Muscle layer of duodenum (tissue), 2 donors: Measurements from ENCODE around the gene LHX2.

Experiments used
- H3K27ac ChIP-seq: one replicate; pipeline ENCODE4 v1.7.0; 2013; ENCODE audit warnings: mild to moderate bottlenecking, low read length
- H3K27me3 ChIP-seq: one replicate; pipeline ENCODE4 v1.7.0; 2013; ENCODE audit warnings: low read depth, mild to moderate bottlenecking, control low read depth, low read length
- H3K36me3 ChIP-seq, 2 donors: one replicate each; pipeline ENCODE4 v1.7.0; 2013; ENCODE audit warnings: low read length in 2 of 2, control low read depth in 1 of 2, mild to moderate bottlenecking in 1 of 2; ENCODE audit not compliant: insufficient read depth in 2 of 2, control insufficient read depth in 1 of 2
- H3K4me1 ChIP-seq, 2 donors: one replicate each; pipeline ENCODE4 v1.7.0; 2013; ENCODE audit warnings: low read length in 2 of 2, mild to moderate bottlenecking in 2 of 2, control low read depth in 1 of 2, moderate library complexity in 1 of 2; ENCODE audit not compliant: insufficient read depth in 2 of 2, control insufficient read depth in 1 of 2
- H3K4me3 ChIP-seq, 2 donors: one replicate each; pipeline ENCODE4 v1.7.0; 2013; ENCODE audit warnings: low read length in 2 of 2, low read depth in 1 of 2, mild to moderate bottlenecking in 1 of 2
- H3K9me3 ChIP-seq, 2 donors: one replicate each; pipeline ENCODE4 v1.7.0; 2013; ENCODE audit warnings: low read length in 2 of 2, control low read depth in 1 of 2, mild to moderate bottlenecking in 1 of 2; ENCODE audit not compliant: control insufficient read depth in 1 of 2
- donor health status: healthy.

LHX2 gene

DNA sequence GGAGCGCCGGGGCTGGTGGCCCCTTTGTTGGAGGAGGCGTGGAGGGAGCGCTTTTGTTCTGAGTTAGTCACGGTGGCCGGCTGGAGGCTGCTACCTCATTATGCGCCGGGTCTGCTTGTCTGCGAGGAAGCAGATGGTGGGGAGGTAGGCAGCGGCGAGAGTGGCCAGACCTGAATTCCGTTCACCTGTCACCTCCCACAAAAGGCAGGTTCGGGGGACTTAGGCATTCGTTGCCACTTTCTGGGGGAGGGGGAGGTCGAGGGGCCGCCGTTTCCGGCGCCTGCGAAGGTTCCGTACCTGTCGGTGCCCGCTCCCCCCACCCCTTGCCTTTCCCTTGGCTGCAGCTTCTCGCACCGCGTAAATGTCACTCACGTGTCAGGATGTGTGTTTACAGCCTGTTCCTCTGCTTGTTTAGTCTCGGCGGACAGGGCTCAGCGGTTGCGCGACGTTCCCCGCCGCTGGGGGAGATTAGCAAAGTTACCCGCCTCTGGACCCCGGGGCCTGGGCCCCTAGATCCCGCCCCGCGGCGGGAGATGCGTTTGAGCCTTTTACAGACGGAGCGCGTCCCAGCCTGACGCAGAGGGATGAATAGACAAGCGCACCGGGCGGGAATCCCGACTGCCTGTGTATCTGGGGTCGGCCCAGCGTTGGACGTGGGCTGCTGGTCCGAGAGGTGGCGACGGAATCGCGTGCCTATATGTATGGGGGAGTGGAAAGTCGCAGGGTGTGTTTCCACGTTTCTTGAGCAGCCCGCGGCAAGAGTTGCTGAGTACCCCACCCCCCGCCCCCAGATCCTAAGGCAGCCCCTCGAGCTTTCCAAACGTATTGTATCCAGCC, 2.7 kb upstream of the LHX2 start:
- Histone ChIP-seq H3K4me3 (peak overlapping the region in 1 of 2 donors; percentile 20), H3K4me1 (peaks cover 0 to 48% of the 10 kb centered on the region in 2 donors), H3K9me3 (no peaks in the 10 kb centered on the region), H3K36me3 (no peaks in the 10 kb centered on the region), H3K27ac (no peak overlapping the region), H3K27me3 (peaks cover 89% of the 10 kb centered on the region)

DNA sequence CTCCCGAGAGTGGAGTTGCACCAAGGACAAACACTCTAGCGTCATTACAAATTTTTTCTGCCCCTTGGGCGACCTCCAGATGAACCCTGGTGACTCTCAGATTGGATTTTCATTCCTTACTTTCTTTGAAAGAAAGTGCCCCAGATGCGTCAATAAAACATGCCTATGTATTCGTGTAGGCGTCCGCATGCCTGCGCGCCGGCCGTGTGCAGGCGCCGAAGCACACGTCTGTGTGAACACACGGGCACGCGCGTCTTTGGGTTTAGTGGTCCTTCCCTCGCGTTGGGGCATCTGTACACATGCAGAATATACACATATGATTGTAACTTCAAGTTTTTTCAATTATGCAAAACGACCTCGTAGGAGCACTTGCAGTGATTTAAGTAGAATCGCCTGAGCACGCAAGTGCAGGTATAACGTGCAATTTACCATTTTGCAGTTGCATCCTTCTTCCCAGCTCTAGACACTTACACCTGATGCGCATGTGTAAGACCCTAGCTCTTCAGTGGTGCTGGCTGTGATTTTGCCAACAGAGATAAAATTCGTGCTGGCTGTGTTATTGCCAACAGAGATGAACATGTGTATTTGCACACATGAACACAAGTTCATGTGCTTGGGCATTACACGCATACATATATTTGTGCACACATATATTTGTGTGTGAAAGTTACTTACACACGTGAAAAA, 1.9 kb upstream of the LHX2 start:
- Histone ChIP-seq H3K4me3 (no peak overlapping the region), H3K27ac (no peak overlapping the region), H3K9me3 (no peaks in the 10 kb centered on the region), H3K36me3 (no peaks in the 10 kb centered on the region), H3K4me1 (peaks cover 0 to 50% of the 10 kb centered on the region in 2 donors), H3K27me3 (peaks cover 90% of the 10 kb centered on the region)

DNA sequence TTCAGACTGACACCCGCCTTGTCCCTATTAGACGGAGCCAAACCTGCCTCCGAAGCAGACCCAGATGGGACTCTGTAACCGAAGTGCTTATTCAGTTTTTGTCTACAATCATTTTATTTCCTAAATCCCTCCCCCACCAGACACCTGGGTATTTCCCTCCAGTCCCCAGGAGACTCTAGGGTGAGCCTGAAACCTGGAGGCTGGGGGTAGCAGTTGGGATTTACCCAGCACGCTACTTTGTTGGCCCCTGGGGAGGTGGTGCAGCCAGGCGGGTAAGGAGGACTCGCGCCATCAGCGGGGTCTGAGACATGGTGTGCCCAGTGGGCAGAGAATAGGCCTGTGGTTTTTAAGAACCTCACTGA, 1.3 kb upstream of the LHX2 start:
- peaks cover 90% of the 10 kb centered on the region for H3K27me3 ChIP-seq
- no peak overlapping the region for H3K4me3 ChIP-seq

GRCh38 chr9:124010665-124011321, 775 bp upstream of the LHX2 start:
- no peak overlapping the region for H3K27ac ChIP-seq
- no peaks in the 10 kb centered on the region for H3K9me3 ChIP-seq
- H3K4me1 ChIP-seq = peaks cover 0 to 58% of the 10 kb centered on the region in 2 donors
- peak overlapping the region in 1 of 2 donors; percentile 37 for H3K4me3 ChIP-seq
- peaks cover 90% of the 10 kb centered on the region for H3K27me3 ChIP-seq
- H3K36me3 ChIP-seq = no peaks in the 10 kb centered on the region

More for the DNA sequence above, 1.3 kb upstream of the LHX2 start:
- Histone ChIP-seq H3K9me3 (no peaks in the 10 kb centered on the region), H3K4me1 (peaks cover 0 to 52% of the 10 kb centered on the region in 2 donors), H3K27ac (no peak overlapping the region), H3K36me3 (no peaks in the 10 kb centered on the region)

DNA sequence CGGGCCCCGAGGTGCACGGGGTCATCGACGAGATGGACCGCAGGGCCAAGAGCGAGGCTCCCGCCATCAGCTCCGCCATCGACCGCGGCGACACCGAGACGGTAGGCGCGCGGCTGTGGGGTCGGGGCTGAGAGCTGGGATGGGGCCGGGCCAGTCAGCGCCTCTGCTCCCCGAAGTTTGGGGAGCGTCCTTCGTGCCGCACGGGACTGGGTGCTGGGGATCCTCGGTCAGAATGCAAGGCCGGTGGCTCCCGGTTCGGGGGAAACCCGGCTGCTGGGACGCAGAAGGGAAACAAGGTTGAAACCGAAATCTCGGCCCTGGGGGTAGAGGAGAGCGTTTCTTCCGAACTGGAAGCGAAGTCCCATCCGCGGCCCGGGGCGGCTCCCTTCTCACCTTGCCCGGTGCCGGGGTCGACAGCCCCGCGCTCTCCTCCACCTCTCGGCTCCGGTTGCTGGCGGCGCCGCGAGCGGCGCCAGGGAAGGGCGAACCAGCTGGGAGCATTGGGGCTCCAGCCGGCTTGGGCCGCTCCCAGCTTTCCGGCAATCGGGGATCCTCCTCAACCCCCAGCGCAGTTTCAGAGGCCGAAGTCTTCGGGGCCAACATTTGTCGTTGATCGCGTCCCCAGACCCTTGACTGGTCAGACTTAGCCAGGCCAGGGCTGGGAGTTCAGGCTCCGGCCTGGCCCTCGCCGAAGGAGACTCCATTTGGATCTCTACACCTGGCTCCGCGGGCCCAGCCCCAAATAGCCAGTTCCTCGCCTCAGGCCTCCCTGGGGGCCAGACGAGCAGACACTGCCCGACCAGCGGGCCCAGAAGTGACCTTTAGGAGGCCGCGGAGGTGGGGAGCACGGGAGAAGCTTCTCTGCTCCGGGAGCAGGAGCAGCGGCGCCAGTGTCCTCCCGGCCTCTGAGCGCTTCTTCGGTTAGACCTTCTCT, 1.1 kb downstream of the LHX2 start:
- H3K4me1 ChIP-seq = peaks cover 0 to 73% of the 10 kb centered on the region in 2 donors
- peaks cover 87% of the 10 kb centered on the region for H3K27me3 ChIP-seq
- no peak overlapping the region for H3K27ac ChIP-seq
- H3K36me3 ChIP-seq = no peaks in the 10 kb centered on the region
- H3K4me3 ChIP-seq = peak overlapping the region; percentile 26 to 57
- no peaks in the 10 kb centered on the region for H3K9me3 ChIP-seq

DNA sequence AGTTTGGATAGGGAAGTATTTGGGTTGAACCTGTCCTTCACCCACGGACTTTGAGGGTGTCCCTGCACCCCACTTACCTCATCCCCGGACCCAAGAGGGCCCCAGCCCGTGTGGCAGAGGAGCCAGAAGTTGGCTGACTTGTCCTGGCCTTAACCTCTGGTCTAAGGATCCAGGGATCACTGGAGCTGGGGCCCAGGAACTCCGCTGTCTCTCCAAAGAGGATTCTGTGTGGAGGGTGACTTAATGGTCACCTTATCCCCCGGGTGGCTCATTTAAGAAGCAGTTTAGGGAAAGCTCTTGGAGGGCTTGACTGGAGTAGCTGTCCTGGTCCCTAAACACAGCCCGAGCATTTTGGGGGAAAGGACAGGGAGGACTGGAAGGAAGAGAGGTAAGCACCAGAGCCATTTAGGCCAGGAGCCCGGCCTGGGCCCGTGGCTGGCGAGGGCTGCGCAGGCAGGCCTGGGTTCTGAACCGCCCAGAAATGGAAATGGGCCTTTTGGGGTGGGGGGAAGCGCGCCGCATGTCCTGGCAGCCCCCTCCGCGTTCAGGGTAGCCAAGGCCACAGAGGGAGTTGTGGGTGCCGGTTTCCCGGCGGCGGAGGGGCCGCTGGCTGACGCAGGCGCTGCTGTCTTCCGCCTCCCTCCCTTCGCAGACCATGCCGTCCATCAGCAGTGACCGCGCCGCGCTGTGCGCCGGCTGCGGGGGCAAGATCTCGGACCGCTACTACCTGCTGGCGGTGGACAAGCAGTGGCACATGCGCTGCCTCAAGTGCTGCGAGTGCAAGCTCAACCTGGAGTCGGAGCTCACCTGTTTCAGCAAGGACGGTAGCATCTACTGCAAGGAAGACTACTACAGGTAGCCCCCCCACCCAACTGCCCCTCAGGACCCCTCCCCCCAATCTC, 2.0 kb downstream of the LHX2 start:
- Histone ChIP-seq H3K27ac (no peak overlapping the region), H3K4me3 (no peak overlapping the region), H3K27me3 (peaks cover 87% of the 10 kb centered on the region), H3K4me1 (peaks cover 0 to 74% of the 10 kb centered on the region in 2 donors), H3K9me3 (peaks cover 0 to under 1% of the 10 kb centered on the region in 2 donors), H3K36me3 (no peaks in the 10 kb centered on the region)

DNA sequence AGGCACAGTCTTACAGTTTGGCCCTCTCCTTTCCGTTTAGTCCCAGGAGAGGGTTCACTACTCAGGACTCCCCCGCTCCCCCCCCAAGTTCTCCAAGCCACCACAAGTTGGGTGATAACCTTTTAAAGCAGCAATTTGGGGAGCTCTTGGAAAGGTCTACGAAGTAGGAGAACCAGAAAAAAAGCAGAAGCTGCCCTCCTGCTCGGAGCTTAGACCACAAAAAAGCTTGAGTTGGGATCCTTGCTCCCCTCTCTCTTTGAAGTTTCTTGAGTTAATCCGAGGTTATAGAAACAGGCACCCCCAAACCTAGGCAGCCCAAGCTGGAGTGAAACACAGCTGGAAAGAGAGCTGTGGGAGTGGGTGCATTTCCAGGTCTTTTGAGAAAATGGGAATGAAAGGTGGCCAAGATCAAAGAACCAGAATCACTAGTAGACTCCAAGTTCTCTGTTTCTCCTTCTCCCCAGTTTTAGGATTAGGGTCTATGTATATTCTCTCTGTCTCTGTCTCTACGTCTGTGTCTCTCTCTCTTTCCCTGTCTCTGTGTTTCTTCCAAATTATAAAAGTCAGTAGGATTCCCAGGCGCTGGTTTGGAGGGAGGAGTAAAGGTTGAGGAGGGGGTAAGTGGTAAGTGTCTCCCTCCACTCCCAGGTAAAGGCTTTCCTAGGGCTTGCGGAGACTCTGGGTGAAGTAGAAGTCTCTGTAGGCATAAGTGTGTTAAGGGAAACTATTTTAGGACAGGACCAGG, 2.8 kb downstream of the LHX2 start:
- Histone ChIP-seq H3K9me3 (peaks cover 0 to 4% of the 10 kb centered on the region in 2 donors), H3K4me3 (no peak overlapping the region), H3K4me1 (peaks cover 0 to 69% of the 10 kb centered on the region in 2 donors), H3K27me3 (peaks cover 86% of the 10 kb centered on the region), H3K27ac (no peak overlapping the region), H3K36me3 (no peaks in the 10 kb centered on the region)

DNA sequence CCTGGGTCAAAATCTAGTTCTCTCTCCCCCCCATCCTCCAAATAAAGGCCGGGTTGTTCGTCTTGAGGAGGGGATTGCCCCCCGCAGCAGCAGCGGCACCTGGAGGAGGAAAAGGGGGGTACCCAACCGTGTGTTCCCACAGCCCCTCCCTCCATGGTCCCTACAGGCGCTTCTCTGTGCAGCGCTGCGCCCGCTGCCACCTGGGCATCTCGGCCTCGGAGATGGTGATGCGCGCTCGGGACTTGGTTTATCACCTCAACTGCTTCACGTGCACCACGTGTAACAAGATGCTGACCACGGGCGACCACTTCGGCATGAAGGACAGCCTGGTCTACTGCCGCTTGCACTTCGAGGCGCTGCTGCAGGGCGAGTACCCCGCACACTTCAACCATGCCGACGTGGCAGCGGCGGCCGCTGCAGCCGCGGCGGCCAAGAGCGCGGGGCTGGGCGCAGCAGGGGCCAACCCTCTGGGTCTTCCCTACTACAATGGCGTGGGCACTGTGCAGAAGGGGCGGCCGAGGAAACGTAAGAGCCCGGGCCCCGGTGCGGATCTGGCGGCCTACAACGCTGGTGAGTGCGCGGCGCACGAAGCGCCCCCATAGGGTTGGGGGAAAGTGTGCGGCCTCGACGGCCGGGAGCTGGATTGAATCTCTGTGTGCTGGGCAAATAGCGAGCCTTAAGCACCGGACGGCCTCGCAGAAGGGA, 3.5 kb downstream of the LHX2 start:
- Histone ChIP-seq H3K27me3 (peaks cover 85% of the 10 kb centered on the region), H3K27ac (no peak overlapping the region), H3K4me3 (no peak overlapping the region), H3K36me3 (no peaks in the 10 kb centered on the region), H3K4me1 (peaks cover 0 to 69% of the 10 kb centered on the region in 2 donors), H3K9me3 (peaks cover 0 to 4% of the 10 kb centered on the region in 2 donors)

GRCh38 chr9:124015661-124016131, 4.1 kb downstream of the LHX2 start:
- no peaks in the 10 kb centered on the region for H3K36me3 ChIP-seq
- no peak overlapping the region for H3K27ac ChIP-seq
- no peak overlapping the region for H3K4me3 ChIP-seq
- H3K27me3 ChIP-seq = peaks cover 85% of the 10 kb centered on the region
- H3K4me1 ChIP-seq = peaks cover 0 to 68% of the 10 kb centered on the region in 2 donors
- peaks cover 0 to 4% of the 10 kb centered on the region in 2 donors for H3K9me3 ChIP-seq
